B cell (primary cell): ENCODE measurements around the gene AMPD2. TPM values are rescaled to one million over a fixed set of nuclear protein-coding genes. Genes with fewer than 3 reads are reported as not detected.

Experiments used
- ATAC-seq: fragments of 200-7000 bp; cut with Tn5 transposase; one replicate; pipeline ENCODE4 v1.10.0; 2021; ENCODE audit warnings: low read depth, mild to moderate bottlenecking, moderate number of reproducible peaks, moderate library complexity
- CTCF ChIA-PET: fragments of 350-600 bp; sonication (Branson Sonifier 250); formaldehyde crosslinking; loops from one replicate; lab custom pipeline; 2021; ENCODE audit warnings: antibody characterized with exemption, inconsistent platforms; lab: Charles Lee
- POLR2A ChIA-PET: fragments of 350-600 bp; sonication (Branson Sonifier 250); formaldehyde crosslinking; loops from one replicate; lab custom pipeline; 2021; ENCODE audit warnings: antibody characterized with exemption; lab: Charles Lee
- DNase-seq: peaks from one replicate; pipeline ENCODE4 v3.0.0; 2013
- H2AFZ ChIP-seq: 2 replicates; pipeline ENCODE4 v1.6.1; 2012; ENCODE audit warnings: mild to moderate bottlenecking, low read depth, low read length; ENCODE audit not compliant: insufficient read depth, poor library complexity, severe bottlenecking
- H3K27ac ChIP-seq, 2 donors: 1 replicate in 1 of 2; 2 replicates in 1 of 2; pipeline ENCODE4 v1.5.1; 2012 to 2013; ENCODE audit warnings: low read length in 2 of 2, mild to moderate bottlenecking in 2 of 2, moderate library complexity in 1 of 2
- H3K27me3 ChIP-seq, 4 experiments: fragments of 200-600 bp in 1 of 4; sonication (generic) in 1 of 4; replicated peaks in 1 of 4; 1 replicate in 2 of 4; 2 replicates in 2 of 4; pipeline versions ENCODE4 v1.6.1 to v1.7.0; 2013 to 2016; ENCODE audit warnings: low read length in 3 of 4, mild to moderate bottlenecking in 2 of 4, mixed read lengths in 1 of 4, moderate library complexity in 1 of 4; ENCODE audit not compliant: insufficient read depth in 4 of 4, control insufficient read depth in 3 of 4; ENCODE audit errors: control extremely low read depth in 1 of 4
- H3K36me3 ChIP-seq, 2 experiments: replicated peaks in 1 of 2; 1 replicate in 1 of 2; 2 replicates in 1 of 2; pipeline versions ENCODE4 v1.6.1 to v1.7.1; 2013; ENCODE audit warnings: low read length in 1 of 2; ENCODE audit not compliant: insufficient read depth in 2 of 2, control insufficient read depth in 1 of 2; ENCODE audit errors: control extremely low read depth in 1 of 2, extremely low read depth in 1 of 2
- H3K4me1 ChIP-seq, 2 donors: fragments of 200-600 bp in 1 of 2; sonication (generic) in 1 of 2; 1 replicate in 1 of 2; 2 replicates in 1 of 2; pipeline versions ENCODE4 v1.5.1 to v1.6.1; 2013 to 2017; ENCODE audit warnings: low read length in 2 of 2; ENCODE audit not compliant: control insufficient read depth in 2 of 2, insufficient read depth in 2 of 2
- H3K4me2 ChIP-seq: replicated peaks from 2 replicates; pipeline ENCODE3; 2012; ENCODE audit warnings: mild to moderate bottlenecking, low read depth, low read length; ENCODE audit not compliant: poor library complexity, severe bottlenecking
- H3K4me3 ChIP-seq, 5 experiments: fragments of 200-600 bp in 1 of 5; sonication (generic) in 1 of 5; 1 replicate in 3 of 5; 2 replicates in 2 of 5; pipeline versions ENCODE4 v1.5.1 to v1.7.0; 2011 to 2016; ENCODE audit warnings: low read length in 4 of 5, mild to moderate bottlenecking in 4 of 5, low read depth in 2 of 5, control low read depth in 1 of 5, moderate library complexity in 1 of 5; ENCODE audit not compliant: insufficient read depth in 1 of 5; ENCODE audit errors: control extremely low read depth in 1 of 5, extremely low read depth in 1 of 5
- H3K79me2 ChIP-seq: fragments of 200-600 bp; sonication (generic); one replicate; pipeline ENCODE4 v1.6.0; 2016; ENCODE audit warnings: low read length; ENCODE audit not compliant: control insufficient read depth, insufficient read depth
- H3K9ac ChIP-seq: fragments of 200-600 bp; sonication (generic); 2 replicates; pipeline ENCODE4 v1.6.1; 2017; ENCODE audit warnings: mild to moderate bottlenecking, low read length, moderate library complexity
- H3K9me3 ChIP-seq, 3 donors: one replicate each; pipeline versions ENCODE4 v1.6.1 to v1.7.1; 2013; ENCODE audit warnings: low read length in 2 of 3; ENCODE audit not compliant: control insufficient read depth in 2 of 3, insufficient read depth in 1 of 3; ENCODE audit errors: control extremely low read depth in 1 of 3
- H4K20me1 ChIP-seq: 2 replicates; pipeline ENCODE4 v1.6.0; 2012; ENCODE audit warnings: mild to moderate bottlenecking, low read length; ENCODE audit not compliant: insufficient read depth, control insufficient read depth, poor library complexity, severe bottlenecking
- H3K27ac Mint-ChIP-seq: one replicate; pipeline ENCODE4 v1.8.0; 2021; ENCODE audit warnings: mixed read lengths
- H3K27me3 Mint-ChIP-seq: one replicate; pipeline ENCODE4 v1.8.0; 2021; ENCODE audit warnings: mixed read lengths
- H3K4me1 Mint-ChIP-seq: one replicate; pipeline ENCODE4 v1.8.0; 2021; ENCODE audit warnings: mixed read lengths
- H3K4me3 Mint-ChIP-seq: one replicate; pipeline ENCODE4 v1.8.0; 2021; ENCODE audit warnings: mixed read lengths
- H3K9me3 Mint-ChIP-seq: one replicate; pipeline ENCODE4 v1.8.0; 2022; ENCODE audit warnings: mixed read lengths; ENCODE audit not compliant: insufficient read depth
- CTCF ChIP-seq: fragments of 200-600 bp; IDR thresholded peaks from one replicate; pipeline ENCODE4 v1.8.0; 2022; ENCODE audit warnings: antibody characterized with exemption, mild to moderate bottlenecking
- EZH2 ChIP-seq: IDR thresholded peaks from 2 replicates; pipeline ENCODE4 v1.6.1; 2012; ENCODE audit warnings: borderline replicate concordance, low read depth, mild to moderate bottlenecking, moderate library complexity, low read length; ENCODE audit not compliant: insufficient read depth, poor library complexity, severe bottlenecking
- WGBS: methylation state at CpG from one replicate; pipeline ENCODE4 v1.1.5; 2013; ENCODE audit warnings: missing lambda C conversion rate; ENCODE audit not compliant: insufficient coverage; 5-methylcytosine and 5-hydroxymethylcytosine counted together
- intact Hi-C: fragments of 100-400 bp; cut with micrococcal nuclease; formaldehyde crosslinking; loops from one replicate; pipeline ENCODE4 v1.10.0; 2022
- polyA plus RNA-seq: library from polyadenylated mRNA; depleted of rRNA; stranded (reverse); fragments of >200 nt; gene quantifications from 2 replicates; pipeline ENCODE4 v1.2.3, GENCODE V29; 2012
- total RNA-seq, 2 donors: library from RNA; stranded (reverse); fragments of 120-200 nt in 1 of 2; gene quantifications; 1 replicate in 1 of 2; 2 replicates in 1 of 2; pipeline versions ENCODE4 v1.2.3 to v1.2.4, GENCODE V29; 2013 to 2022

The AMPD2 gene
- total and polyA plus RNA-seq, 2 donors (not counting 1 experiment from before 2014, with no cell fraction given): 104 to 121 TPM

GRCh38 chr1:109627692-109628399 lies 8.2 kb downstream of the AMPD2 start:
- H3K9ac ChIP-seq: no peak overlapping the region
- ChIA-PET CTCF (interaction anchor here (0.9 to 16.5 kb wide), 7 partner anchors 8 to 84 kb away, joined by 3 to 276 read pairs (median 16); partner anchors contain the start of genes AMPD2, GNAI3, GNAT2 and GPR61), POLR2A (interaction anchor here (0.6 kb wide), 1 partner anchor 1965 kb away, joined by 3 read pairs; no protein-coding TSS in a partner anchor)
- peak; percentile 8 for DNase-seq
- H3K27me3 ChIP-seq: no peaks in the 10 kb centered on the region
- no peak overlapping the region for H3K4me3 Mint-ChIP-seq
- H3K9me3 Mint-ChIP-seq: no peaks in the 10 kb centered on the region
- no peaks in the 10 kb centered on the region for H3K27me3 Mint-ChIP-seq
- intact Hi-C loops: no loop called here
- no peak for TF ChIP-seq CTCF
- TF ChIP-seq EZH2: no peak
- H4K20me1 ChIP-seq: peaks cover 8% of the 10 kb centered on the region
- H3K9me3 ChIP-seq: no peaks in the 10 kb centered on the region
- no peak overlapping the region for H3K4me2 ChIP-seq
- peaks cover 0 to 50% of the 10 kb centered on the region in 2 experiments for H3K36me3 ChIP-seq
- no peak overlapping the region for H3K4me3 ChIP-seq
- H3K27ac Mint-ChIP-seq: no peak overlapping the region
- H2AFZ ChIP-seq: no peak overlapping the region
- H3K4me1 Mint-ChIP-seq: peaks cover 28% of the 10 kb centered on the region
- H3K4me1 ChIP-seq: peaks cover 21 to 23% of the 10 kb centered on the region in 2 donors
- no peak for ATAC-seq
- WGBS: 92% methylated on average over 23 of the region's 23 CpGs
- H3K27ac ChIP-seq: no peak overlapping the region
- peaks cover 11% of the 10 kb centered on the region for H3K79me2 ChIP-seq
